ENCODE measurements around the gene MEOX1.

DNA sequence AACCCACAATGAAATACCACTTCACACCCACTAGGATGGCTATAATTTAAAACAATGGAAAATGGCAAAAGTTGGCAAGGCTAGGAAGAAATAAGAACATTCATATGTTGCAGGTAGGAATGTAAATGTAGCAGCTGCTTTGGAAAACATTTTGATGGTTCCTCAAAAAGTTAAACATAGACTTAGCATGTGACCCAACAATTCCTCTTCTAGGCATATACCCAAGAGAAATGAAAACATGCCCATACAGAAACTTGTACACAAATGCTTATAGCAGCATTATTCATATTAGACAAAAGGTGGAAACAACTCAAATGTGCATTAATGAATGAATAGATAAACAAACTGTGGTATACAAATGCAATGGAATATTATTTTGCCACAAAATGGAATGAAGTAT lies 36.1 kb downstream of the MEOX1 start:
- TF ChIP-seq CTCF (IDR thresholded peaks at IDR 0.05) (no peak), EP300 (IDR thresholded peaks at IDR 0.05) (no peak)
